NCI-H510A (cell line): ENCODE data around the gene NCKAP1.
"Not testable (repeated sequence)": the region's sequence is repeated elsewhere in the genome, so short reads cannot be mapped to it uniquely, and the experiment has no call there.

Source experiments
- DNase-seq: peaks from one replicate; lab custom pipeline; 2025; lab: John Stamatoyannopoulos, UW

Gene NCKAP1, protein sequence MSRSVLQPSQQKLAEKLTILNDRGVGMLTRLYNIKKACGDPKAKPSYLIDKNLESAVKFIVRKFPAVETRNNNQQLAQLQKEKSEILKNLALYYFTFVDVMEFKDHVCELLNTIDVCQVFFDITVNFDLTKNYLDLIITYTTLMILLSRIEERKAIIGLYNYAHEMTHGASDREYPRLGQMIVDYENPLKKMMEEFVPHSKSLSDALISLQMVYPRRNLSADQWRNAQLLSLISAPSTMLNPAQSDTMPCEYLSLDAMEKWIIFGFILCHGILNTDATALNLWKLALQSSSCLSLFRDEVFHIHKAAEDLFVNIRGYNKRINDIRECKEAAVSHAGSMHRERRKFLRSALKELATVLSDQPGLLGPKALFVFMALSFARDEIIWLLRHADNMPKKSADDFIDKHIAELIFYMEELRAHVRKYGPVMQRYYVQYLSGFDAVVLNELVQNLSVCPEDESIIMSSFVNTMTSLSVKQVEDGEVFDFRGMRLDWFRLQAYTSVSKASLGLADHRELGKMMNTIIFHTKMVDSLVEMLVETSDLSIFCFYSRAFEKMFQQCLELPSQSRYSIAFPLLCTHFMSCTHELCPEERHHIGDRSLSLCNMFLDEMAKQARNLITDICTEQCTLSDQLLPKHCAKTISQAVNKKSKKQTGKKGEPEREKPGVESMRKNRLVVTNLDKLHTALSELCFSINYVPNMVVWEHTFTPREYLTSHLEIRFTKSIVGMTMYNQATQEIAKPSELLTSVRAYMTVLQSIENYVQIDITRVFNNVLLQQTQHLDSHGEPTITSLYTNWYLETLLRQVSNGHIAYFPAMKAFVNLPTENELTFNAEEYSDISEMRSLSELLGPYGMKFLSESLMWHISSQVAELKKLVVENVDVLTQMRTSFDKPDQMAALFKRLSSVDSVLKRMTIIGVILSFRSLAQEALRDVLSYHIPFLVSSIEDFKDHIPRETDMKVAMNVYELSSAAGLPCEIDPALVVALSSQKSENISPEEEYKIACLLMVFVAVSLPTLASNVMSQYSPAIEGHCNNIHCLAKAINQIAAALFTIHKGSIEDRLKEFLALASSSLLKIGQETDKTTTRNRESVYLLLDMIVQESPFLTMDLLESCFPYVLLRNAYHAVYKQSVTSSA

DNA sequence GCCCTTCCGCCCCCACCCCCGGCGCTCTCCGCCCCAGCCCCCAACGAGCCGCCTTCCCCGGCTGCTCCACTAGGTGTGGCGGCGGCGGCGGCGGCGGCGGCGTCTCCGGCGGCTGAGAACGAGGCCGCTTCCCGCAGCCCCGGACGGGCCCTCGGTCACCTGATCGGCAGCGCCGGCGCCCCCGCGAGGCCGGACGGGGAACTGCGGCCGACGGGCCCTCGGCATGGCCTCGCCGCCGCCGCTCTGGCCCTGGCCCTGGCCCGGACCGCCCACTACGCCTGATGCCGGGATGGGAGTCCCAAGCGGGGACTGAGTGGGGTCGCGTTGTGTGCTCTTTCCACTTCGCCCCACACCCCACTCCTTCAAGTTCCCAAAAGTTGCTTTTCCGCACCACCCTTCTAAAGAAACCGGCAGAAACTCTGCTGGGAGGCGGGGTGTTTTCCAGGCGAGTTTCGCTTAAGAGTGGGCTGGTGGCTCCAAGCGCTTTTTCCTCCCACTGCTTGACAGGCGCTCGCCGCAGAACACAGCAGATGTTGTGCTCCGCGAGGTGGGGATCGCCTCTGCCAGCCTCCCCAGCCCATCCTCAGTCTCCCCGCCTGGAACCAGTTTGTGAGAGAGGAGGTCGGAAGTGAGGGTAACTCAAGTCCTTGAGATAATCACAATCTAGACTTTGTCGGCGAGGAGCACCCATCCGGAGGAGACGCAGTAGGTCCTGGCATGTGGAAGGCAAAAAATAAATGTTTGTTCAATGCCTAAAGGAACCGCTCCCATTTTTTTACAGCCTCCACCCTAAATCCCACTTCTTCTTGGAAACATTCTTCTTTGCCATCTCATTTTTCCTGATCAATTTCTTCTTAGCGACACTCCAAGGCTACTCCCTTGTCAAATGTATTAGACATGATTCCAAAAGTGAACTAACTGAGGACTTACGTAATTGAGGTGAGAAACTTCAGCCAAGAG is at the start of gene NCKAP1:
NCKAP1 (minus strand) TSS at position 117 of the 960 bp plus-strand sequence. CDS start 358 bp downstream, outside the sequence.
- peak; percentile 97 for DNase-seq

DNA sequence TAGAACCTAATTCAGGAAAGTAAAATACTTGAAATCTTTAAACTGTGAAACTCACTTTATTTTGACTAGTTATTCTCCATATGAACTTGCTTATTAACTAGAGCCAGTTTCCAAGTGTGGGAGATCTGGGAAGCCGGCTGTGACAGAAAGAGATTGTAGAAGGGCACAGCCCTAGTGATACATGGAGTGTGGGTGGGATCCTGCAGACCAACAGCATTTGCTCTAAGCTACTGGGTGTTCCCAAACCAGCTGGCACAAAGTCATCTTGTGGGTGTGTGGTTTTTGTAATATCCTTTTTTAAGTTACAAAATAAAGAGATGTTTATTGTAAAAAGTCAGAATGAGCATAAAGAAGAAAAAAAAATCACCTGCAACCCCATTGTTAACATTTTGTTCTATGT is 43.7 kb upstream of the NCKAP1 start:
- no peak for DNase-seq

DNA sequence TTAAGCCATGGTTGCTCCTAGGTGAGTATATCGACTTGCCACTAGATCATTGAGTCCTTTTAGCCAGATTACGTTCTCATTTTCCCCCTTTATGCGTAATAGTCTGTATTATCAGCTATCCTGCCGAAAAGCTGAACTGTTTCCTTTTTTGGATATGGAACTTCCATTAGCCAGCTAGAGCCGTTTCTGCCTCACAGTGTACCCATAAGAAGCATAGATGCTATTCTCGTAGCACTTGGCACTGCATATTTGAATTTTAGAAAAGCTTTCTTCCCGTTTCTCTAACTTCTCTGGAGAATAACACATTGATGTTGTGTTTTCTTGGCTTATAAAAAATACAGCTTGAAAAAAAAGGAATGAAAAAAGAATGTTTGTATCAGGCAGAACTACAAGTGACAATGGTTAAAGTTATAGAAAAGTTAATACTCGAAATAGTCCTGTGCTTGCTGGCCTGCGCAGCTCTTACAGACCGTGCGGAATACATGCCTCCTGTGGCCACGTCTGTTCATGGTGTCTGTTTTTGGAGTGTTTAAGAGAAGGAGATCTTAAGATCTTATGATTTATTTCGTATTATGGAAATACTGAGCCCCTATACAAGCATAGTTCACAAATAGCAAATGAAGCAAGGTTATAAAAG is 41.0 kb upstream of the NCKAP1 start:
- DNase-seq = peak; percentile 55

DNA sequence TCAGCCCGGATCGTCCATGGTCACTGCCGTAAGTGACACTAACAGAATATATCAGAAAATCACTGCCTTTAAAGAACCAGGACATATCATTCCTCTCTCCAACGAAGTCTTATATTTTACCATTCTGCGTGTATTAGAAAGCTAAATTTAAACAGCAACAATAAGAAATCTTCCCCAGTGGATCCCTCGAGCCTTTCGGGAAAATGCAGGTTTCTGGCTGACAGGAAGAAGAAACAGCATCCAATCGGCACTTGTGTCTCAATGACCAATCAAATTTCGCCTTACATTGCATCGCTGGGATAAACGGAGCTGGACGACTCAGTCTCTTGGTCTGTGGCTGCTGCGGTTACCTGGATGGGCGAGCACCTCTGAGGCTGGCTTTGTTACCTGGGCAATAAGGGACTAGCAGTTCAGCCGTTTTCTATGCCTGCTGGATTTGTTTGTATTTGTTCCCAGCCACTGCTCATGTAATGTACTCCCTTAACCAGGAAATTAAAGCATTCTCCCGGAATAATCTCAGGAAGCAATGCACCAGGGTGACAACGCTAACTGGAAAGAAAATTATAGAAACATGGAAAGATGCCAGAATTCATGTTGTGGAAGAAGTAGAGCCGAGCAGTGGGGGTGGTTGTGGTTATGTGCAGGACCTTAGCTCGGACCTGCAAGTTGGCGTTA is 40.3 kb upstream of the NCKAP1 start, which contains the start of gene DUSP19:
DUSP19 (plus strand) TSS at position 284 of the 675 bp plus-strand sequence; CDS start at position 471, 187 bp downstream.
- DNase-seq = peak; percentile 99

DNA sequence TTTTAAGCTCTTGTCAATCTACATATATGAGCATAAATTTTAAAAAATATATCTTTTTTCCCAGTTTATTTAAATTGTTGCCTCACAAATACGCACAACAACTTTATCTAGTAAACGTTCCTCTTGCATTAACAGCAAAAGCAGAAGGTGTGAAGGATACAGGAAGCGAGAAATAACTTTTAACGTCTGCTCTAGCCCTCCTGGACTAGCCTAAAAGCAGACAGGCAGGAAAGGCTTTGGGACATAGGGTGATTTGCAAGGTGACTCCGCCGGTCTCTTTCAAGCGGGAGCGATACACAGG is 39.9 kb upstream of the NCKAP1 start:
- no peak for DNase-seq

DNA sequence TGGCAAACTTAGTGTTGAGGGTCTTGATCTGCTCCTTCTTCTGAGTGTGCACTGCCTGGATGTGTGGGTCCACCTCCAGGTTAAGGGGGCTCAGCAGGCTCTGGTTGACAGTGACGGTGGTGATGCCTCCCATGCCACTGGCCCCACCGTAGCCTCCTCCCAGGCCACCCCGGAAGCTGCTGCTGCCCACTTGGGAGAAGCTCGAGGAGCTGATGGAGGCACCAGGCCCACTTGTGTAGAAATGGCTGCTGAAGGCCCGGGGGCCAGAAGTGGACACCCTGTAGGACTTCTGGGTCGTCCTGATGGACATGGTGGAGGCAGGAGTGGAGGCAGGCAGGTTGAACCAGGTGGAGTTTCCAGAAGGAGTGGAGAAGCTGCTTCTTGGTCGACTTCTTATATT is 33.9 kb upstream of the NCKAP1 start:
- DNase-seq = no peak

DNA sequence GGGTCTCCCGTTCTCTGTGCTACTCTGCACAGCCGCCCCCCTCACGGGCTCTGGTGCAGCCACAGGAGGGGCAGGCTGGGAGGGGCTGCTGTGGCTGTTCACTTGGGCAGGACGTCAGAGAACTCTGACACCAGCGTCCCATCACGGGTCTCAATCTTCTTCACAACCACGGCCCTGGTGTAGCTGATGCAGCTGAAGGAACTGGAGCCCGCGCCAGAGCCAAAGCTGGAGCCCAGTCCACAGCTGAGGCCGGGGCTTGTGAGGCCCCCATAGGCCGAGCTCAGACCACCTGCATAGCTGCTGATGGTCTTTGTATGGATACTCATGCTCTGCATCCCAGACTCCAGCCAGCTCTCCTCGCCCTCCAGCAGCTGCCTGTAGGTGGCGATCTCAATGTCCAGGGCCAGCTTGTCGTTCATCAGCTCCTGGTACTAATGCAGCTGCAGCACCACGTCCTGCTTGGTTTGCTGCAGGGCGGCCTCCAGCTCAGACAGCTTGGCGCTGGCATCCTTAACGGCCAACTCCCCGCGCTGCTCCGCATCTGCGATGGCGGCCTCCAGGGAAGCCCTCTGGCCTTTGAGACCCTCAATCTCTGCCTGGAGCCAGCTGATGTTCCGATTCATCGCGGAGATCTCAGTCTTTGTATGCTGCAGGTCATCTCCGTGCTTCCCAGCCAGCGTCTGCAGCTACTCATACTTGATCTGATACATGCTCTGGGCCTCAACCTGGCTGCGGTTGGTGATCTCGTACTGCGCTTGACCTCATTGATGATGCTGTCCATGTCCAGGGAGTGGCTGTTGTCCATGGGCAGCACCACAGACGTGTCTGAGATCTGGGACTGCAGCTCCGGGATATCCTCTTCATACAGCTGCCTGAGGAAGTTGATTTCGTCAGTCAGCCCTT is 32.9 kb upstream of the NCKAP1 start:
- DNase-seq = peak; percentile 68

DNA sequence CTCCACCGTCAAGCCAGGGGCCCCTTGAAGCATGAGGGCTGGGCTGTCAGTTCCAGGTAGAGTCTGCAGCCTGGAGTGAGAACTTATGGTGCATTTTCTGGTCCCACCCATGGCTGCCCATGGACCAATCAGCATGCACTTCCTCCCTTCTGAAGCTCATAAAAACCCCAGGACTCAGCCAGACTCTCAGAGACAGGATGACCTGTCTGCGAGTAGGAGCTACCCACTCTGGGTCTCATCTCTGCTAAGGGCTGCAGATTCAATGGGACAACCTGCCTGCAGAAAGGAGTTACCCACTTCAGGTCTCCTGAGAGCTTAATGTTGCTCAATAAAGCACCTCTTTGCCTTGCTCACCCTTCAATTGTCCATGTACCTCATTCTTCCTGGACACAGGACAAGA is 30.9 kb upstream of the NCKAP1 start:
- DNase-seq = no peak

DNA sequence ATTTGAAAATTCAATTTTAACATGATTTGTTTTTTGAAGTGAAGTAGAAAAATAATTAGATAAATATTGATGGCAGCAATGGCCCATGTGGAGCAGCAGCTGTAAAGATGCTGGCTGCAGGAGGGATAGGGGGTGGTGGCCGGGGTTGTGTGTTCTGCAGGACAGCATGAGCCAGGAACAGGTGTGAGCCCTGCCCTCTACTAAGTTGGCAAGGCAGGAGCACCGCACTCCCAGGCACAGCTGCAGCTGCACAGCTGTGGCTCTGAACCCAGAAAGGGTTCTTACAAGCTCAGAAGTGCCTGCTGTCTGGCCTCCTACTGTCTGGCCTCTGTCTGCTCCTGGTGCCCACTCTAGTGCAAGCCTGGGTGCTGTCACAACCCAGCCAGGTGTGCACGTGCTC is 30.3 kb upstream of the NCKAP1 start:
- no peak for DNase-seq

DNA sequence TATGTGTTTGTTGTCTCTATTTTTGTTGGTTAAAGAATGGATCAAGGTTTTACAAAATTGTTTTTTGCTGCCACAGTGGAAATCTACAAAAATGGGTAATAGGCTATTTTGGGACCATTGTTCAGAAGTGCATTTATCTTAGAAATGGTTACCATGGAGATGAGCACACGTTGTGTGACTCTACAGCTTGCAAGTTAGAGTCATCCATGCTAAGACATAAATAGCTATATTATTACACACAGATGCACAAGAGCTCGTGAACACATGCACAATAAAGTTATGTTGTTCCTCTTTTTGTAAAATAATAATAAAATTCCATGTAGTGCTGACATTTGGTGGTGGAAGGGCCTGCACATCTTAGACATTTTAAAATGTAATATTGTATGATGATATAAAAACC is 24.8 kb upstream of the NCKAP1 start:
- DNase-seq = no peak

DNA sequence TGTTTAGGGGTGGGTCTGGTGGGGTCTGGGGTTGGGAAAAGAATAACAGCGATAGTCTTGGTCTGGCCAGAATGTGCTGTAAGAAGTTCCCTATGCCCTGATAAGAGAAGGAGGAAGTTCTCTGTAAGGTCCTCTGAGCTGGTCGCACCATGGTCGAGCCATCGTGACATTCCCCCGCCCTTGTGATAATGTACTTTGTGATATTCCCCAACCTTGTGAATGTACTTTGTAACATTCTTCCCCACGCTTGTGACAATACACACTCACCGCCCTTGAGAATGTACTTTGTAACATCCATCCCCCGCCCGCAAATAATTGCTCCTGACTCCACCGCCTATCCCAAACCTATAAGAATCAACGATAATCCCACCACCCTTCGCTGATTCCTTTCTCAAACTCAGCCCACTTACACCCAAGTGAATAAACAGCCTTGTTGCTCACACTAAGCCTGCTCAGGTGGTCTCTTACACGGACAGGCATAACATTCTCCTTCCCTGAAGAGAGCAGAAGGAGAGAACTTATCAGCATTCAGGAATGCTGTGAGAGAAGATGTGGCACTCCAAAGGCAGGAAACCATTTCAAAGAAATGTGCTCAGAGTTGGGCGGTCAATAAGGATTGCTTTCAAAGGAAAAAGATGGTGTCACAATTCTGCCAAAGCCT is 22.4 kb upstream of the NCKAP1 start:
- no peak for DNase-seq

DNA sequence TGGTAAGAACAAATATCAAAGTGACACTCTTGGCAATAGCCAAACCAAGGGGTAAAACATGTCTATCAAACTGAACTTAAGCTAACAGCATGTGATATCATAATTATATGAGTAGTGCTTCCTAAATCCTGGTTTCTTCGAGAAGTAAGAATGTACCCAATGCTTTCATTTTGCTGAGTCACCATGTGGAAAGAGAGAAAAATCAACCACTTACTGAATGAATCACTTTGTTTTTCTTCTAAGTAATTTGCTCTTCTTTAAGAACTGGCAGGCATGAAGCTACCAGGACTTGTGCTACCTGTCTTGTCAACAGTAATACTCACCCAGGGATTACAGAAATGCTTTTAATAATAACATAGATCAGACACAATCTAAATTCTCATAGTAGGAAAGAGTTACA is 21.3 kb upstream of the NCKAP1 start:
- no peak for DNase-seq

DNA sequence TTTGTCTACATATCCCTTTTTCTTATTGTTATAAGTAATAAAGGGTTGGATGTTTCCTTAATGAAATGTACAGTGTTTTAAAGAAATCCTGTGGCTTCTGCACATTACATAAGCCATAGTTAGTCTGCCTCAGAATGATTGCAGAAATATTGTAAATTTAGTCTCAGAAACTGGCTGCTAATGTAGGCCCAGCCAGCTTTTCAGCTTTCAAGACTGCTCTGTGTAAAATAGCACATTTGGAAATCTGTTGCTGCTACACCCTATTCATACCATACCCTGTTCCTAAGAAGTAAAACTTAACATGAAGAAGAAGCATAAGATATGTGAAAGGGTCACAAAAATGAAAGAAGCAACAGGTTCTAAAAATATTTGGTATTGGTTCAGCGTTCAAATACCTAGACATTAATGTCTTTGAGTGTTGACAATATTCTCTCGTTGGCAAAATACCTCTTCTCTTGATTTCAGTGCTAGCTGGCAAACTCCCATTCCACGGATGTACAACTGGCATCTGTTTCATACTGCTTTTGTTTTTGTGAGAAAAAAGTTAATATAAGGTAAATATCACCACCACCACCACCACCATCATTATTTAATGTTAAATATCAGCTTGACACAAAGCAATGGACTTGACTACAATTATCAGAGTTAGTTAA is 19.2 kb upstream of the NCKAP1 start:
- DNase-seq = no peak

DNA sequence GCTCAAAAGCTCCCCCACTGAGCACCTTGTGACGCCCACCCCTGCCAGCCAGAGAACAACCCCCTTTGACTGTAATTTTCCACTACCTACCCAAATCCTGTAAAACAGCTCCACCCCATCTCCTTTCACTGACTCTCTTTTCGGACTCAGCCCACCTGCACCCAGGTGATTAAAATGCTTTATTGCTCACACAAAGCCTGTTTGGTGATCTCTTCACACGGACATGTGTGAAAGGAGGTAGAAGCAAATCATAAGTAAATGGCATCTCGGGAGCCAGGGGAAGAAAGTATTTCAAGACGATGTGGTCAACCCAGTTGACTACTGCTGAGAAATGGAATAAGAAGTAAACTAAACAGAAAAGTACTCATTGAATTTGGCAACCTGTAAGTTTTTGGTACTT is 11.2 kb upstream of the NCKAP1 start:
- no peak for DNase-seq

DNA sequence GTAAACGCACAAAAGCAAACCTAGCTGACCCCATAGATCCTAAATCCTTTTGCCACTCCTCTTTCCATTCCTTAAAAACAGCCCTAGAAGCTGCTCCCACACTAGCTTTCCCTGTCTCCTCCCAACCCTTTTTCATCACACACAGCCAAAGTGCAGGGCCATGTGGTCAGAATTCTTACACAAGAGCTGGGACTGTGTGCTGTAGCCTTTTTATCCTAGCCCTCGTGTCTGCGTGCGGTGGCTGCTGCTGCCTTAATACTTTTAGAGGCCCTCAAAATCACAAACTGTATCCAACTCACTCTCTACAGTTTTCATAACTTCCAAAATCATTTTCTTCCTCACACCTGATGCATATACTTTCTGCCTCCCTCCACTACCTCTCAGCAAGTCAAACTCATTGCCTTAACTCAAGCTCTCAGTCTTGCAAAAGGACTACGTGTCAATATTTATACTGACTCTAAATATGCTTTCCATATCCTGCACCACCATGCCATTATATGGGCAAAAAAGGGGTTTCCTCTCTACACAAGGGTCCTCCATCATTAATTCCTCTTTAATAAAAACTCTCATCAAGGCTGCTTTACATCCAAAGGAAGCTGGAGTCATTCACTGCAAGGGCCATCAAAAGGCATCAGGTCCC is 9.3 kb upstream of the NCKAP1 start:
- DNase-seq = not testable (repeated sequence)

DNA sequence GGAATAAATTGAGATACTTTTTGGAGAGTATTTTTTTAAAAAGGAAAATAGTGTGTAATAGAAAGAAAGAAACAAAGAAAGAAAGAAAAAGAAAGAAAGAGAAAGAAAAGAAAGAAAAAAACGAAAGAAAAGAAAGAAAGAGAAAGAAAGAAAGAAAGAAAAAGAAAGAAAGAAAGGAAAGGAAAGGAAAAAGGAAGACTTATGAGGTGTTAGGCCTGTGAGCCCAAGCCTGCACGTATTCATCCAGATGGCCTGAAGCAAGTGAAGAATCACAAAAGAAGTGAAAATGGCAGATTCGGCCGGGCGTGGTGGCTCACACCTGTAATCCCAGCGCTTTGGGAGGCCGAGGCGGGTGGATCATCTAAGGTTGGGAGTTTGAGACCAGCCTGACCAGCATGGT is 5.3 kb upstream of the NCKAP1 start:
- DNase-seq = not testable (repeated sequence)

DNA sequence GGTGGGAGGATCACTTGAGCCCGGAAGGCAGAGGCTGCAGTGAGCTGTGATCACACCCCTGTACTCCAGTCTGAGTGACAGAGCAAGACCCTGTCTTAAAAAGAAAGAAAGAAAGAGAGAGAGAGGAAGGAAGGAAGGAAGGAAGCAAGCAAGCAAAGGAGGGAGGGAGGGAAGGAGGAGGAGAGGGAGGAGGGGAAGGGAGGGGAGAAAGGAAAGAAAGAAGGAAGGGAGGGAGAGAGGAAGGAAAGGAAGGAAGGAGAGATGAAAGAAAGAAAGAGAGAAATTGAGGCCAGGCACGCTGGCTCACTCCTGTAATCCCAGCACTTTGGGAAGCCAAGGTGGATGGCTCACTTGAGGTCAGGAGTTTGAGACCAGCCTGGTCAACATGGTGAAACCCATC is 2.3 kb upstream of the NCKAP1 start:
- no peak for DNase-seq
